GM19043 (cell line): Measurements from ENCODE around the gene PLAU.
"Not testable (repeated sequence)": the region's sequence is repeated elsewhere in the genome, so short reads cannot be mapped to it uniquely, and the experiment has no call there.

Experiments
- ATAC-seq: cut with Tn5 transposase; IDR thresholded peaks from one replicate; pipeline ENCODE4 v1.9.1; 2021; ENCODE audit warnings: low read depth; ENCODE audit not compliant: unreplicated experiment

The PLAU gene

DNA sequence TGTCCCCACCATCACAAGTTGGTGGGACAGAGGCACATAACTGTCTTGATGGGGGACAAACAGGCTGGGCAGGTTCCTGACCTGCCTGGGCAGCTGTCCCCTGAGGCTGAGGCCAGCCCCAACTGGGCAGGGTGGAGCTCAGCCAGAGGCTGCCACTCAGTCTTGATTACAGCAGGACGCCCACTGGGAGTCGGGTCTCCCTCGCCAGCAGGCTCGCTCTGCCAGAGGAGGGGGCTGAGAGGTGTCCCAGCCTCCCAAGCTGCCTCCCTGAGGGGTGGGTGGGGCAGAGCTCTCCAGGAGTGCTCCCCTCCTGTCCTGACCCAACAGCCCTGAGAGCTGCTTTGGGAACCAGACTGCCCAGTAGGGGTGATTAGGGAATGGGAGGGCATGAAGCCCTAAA is 34.8 kb upstream of the PLAU start:
- ATAC-seq: no peak

DNA sequence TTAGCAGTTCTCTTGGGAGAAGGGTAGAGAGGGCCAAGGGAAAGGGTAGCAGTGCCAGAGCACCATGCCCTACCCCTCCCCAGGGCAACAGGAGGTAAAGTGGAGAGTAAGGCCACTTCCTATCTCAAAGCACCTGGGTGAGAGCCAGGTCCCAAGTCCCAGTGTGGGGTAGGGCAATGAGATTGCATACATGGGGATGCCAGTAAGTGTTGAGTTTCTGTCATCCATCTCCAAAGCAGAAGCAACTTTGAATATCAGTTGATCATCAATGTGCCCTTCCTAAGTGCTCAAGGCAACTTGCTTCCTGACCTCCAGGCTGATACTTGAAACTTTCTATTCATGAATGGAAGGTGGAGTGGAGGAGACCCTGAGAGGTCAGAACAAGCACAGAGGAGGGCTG is 34.4 kb upstream of the PLAU start:
- no peak for ATAC-seq

DNA sequence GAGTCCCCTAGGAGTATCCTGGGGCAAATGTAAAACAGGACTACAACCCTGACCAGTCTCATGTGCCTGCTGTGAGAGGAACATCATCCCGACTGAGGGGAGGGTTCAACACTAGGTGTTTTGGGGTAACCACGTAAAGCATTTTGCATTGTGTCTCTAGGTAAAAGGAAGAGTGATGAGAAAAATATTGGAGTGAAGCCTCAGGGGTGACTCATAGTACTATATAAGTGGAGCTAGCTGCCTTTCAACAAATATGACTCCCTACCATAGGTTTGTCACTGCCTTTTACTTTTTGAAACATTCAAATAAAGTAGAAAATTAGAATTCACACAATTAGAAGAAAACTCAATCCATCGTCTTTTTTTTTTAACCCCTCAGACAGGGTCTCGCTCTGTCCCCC is 34.0 kb upstream of the PLAU start:
- ATAC-seq: no peak

DNA sequence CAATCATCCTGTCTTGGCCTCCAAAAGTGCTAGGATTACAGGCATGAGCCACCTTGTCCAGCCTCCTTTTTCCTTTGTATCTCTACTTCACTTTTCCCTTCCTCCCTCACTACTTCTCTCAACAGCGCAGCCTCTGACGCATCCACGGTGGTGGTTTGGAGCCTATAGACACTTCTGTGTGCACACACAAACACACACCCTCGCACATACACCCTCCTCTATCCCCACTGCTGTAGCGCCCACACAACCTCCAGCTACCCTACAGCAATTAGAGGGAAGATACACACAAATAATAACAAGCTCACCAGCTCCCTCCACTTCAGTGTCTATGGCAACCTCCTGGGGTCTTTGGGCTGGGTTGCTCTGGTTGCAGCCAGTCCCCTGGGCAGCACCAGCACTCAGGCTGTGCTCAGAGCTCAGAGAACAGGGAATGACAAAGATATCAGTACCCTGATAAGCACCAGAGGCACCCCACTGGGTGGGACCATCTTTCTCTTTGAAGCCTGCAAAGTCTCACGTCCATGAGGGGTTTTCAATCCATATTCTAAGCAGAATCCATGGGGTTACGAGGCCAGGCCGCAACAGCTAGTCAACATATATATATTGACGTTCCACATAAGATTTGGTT is 33.3 kb upstream of the PLAU start:
- no peak for ATAC-seq

DNA sequence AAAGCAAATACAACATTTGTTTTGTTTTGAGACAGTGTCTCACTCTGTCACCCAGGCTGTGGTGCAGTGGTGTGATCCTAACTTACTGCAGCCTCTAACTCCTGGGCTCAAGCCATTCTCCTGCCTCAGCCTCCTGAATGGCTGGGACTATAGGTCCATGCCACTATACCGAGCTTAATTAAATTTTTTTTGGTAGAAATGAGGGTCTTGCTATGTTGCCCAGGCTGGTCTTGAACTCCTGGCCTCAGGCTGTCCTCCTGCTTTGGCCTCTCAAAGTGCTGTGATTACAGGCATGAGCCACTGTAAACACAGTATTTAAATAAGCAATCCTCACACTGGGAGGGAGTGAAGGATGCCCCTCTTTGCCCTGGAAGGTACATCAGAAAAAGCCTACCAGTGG is 32.6 kb upstream of the PLAU start:
- no peak for ATAC-seq

DNA sequence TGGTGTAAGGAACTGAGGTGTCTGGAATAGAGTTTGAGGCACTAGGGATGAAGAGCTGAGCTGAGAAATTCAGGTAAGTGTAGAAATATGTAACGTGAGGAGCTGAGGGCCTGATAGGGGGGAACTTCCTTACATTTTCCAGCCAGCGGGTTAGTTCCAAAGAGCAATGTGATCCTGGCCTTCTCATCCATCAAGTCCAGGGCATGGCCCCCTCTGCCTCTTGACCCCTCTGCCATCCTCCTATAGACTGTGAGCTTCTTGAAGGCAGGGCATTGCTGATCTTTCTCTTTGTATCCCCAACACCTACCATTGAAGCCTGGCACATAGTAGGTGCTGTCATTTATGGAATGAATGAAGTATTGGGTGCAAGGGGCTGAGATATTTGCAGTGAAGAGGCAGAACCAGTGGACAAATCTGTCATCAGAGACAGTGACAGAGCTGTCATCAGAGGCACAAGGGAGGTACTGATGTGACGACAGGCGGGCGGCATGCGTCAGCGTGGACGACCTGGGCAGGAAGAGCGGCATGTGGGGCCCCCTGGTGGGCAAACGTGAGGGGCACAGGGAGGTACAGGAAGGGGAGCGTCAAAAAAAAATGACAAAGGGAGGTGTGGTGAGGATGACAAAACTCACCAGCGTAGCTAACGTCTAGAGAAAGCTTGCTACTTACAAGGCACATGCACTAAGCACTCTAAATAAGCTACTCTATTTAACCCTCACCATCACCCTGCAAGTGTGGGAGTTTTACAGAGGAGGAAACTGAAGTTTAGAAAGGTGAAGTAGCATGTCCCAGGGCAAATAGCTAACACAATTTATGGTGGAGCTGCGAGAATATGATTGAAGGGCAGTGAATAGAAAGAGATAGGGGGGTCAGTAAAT is 31.4 kb upstream of the PLAU start:
- ATAC-seq: peak; percentile 82

- ATAC-seq: no peak
These were observed 29.6 kb upstream of the PLAU start for GRCh38 chr10:73881221-73881919.

DNA sequence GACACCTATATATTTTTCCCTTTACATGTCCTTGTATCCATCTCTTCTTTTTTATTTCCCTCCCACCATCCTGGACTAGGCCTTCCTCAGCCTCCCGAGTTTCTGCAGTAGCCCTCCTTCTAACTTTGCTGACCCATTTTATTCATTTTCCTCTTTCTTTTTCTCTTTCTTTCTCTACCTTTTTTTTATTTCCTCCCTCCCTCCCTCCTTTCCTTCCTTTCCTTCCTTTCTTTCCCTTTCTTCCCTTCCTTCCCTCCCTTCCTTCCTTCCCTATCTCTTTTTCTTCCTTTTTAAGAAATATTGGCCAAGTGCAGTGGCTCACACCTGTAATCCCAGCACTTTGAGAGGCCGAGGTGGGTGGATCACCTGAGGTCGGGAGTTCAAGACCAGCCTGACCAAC is 26.9 kb upstream of the PLAU start:
- no peak for ATAC-seq

- ATAC-seq: no peak
These were observed 24.8 kb upstream of the PLAU start for GRCh38 chr10:73886085-73886529.

GRCh38 chr10:73886661-73887293 is 24.2 kb upstream of the PLAU start:
- ATAC-seq: no peak

DNA sequence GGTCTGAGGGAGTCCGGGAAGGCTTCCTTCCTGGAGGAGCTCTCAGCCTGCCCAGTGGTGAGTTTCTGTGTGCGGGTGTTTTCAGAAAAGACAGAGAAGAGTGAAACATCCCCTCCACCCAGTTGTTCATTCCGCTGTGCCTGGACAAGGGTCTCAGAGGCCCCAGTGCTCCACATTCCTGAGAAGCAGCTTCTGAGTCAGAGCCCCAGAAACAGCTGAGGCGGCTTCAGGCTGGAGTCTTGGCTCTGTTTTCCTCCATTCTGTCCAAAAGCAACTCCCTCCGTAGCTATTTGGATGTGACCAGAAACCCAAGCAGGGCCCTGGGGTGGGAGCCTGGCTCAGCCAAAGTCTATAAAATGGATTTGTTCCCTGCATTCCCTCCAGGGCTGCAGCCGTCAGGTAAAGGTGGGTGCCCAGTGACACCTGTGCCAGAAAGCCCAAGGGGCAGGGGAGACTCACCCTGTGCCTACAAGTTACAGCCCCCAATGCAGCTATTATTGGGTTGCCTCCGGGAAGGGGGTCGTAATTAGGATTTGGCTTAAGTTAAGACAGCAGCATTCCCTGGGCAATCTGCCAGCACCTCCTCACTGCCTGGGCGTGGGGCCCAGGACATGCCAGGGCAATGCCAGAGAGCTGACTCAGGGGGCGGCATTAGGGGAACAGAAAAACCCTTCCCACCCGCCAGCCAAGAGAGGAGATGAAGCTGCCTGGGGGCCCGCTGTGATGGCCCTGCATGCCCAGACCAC is 23.5 kb upstream of the PLAU start:
- ATAC-seq: no peak

- ATAC-seq: no peak
These were observed 22.4 kb upstream of the PLAU start for GRCh38 chr10:73888514-73888913.

DNA sequence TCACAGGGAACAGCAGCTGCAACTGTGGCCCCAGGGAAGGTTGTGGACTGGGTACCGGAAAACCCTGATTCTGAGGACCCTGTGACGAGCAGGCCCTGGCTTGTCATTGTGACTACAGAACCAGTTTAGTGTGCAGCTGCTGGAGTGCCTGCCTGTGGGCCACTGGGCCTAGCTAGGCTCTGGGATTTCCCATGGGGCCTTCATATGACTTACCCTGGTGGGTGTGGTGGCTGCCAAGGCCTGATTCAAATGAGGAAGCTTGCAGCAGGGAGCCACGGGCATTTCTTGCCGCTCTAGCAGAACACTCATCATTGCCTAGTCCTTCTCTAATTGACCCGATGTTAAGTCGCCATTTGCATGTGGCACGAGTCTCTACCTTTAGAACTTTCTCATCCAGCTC is 21.9 kb upstream of the PLAU start:
- ATAC-seq: no peak

DNA sequence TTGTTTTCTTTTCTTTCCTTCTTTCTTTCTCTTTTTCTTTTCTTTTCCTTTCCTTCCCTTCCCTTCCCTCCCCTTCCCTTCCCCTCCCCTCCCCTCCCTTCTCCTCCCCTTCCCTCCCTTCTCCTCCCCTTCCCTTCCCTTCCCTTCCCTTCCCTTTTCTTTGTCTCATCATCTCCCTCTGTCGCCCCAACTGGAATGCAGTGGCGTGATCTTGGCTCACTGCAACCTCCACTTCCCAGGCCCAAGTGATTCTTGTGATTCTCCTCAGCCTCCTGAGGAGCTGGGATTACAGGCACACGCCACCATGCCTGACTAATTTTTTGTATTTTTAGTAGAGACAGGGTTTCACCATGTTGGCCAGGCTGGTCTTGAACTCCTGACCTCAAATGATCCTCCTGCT is 21.5 kb upstream of the PLAU start:
- ATAC-seq: not testable (repeated sequence)

DNA sequence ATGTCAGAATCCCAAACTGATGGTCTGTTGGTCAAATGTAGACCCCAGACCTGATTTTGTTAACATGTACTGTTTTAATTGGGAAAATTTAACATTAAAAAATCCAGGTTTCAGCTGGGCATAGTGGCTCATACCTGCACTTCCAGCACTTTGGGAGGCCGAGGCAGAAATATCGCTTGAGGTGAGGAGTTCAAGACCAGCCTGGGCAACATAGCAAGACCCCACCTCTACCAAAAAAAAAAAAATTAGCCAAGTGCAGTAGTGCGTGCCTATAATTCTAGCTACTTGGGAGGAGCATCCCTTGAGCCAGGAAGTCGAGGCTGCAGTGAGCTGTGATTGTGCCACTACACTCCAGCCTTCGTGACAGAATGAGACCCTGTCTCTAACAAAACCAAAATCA is 20.7 kb upstream of the PLAU start:
- no peak for ATAC-seq

GRCh38 chr10:73890830-73891229 is 20.1 kb upstream of the PLAU start:
- ATAC-seq: not testable (repeated sequence)

DNA sequence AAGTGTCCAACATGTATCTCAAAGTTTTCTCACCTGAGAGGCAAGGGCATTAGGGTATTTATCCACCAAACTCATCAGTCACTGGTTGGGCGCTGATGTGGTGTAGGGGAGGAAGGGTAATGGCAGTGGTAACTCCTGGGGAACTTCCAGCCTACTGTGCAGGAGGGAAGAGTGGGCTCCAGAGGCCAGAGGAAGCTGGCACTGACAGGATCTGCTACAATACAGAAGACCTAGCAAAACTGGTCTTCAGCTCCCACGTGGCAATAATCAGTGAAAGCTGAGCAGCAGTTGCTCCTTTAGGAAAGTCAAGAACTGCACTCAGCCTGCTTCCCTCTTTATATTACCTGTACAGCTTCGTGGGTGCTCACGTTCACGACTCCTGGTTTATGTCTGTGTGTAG is 19.4 kb upstream of the PLAU start:
- no peak for ATAC-seq

DNA sequence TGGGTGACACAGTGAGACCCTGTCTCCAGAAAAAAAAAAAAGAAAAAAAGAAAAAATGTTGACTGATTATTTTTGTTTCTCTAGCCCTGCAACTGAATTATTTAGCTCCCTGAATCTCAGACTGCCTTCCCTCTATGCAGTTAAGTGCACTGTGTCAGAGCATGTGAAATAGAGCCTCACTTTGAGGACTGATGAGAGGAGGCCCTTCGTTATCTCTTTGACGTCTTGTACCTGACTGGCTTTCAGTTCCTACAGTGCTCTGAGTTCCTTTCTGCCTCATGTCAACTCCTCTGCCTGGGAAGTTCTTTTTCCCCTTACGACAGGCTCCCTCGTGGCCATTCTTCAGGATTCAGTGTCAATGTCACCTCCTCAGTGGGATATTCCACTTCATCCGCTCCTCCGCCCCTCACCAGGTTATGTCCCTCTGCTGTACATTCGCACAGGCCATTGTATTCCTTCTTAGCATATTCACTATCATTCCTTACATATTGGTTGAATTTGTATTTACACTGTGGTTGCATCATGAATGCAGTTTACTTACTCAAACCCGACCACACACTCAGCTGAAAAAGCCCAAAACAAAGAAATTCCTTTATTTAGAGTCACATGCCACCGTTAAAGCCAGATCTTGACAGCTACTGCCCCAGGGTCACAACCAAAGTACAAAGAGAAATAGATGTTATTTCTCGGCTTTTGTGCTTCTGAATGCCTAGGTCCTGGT is 18.5 kb upstream of the PLAU start:
- ATAC-seq: no peak

GRCh38 chr10:73893426-73893825 is 17.5 kb upstream of the PLAU start:
- no peak for ATAC-seq
